NCI-H2081 (cell line): Measurements from ENCODE around the gene DHPS.
"Not testable (repeated sequence)": the region's sequence is repeated elsewhere in the genome, so short reads cannot be mapped to it uniquely, and the experiment has no call there.

Experiments
- DNase-seq, 2 experiments: peaks; one replicate each; lab custom pipeline; 2025; lab: John Stamatoyannopoulos, UW

Gene DHPS

GRCh38 chr19:12705654-12706331, 24.1 kb upstream of the DHPS start:
- no peak for DNase-seq

GRCh38 chr19:12705169-12705568, 23.5 kb upstream of the DHPS start:
- no peak for DNase-seq

DNA sequence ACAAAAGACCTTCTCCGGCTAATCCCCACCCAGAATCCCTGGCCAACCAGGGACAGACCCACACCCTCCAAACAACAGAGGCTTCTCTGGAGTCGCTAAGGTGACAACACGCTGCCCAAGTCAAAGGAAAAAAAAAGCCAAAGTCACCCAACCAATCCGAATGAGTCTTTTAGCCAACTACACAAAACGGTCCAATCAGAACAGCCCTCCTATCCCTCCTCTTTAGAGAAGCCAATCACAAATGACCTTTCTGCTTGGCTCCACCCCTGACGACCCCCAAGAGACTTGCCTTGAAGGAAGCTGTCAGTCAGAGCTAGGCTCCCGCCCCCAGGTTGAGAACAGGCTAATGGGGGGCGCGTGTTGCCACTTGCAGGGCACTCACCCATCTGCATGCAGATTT, 21.4 kb upstream of the DHPS start:
- peak in 1 of 2 experiments; percentile 37 for DNase-seq

DNA sequence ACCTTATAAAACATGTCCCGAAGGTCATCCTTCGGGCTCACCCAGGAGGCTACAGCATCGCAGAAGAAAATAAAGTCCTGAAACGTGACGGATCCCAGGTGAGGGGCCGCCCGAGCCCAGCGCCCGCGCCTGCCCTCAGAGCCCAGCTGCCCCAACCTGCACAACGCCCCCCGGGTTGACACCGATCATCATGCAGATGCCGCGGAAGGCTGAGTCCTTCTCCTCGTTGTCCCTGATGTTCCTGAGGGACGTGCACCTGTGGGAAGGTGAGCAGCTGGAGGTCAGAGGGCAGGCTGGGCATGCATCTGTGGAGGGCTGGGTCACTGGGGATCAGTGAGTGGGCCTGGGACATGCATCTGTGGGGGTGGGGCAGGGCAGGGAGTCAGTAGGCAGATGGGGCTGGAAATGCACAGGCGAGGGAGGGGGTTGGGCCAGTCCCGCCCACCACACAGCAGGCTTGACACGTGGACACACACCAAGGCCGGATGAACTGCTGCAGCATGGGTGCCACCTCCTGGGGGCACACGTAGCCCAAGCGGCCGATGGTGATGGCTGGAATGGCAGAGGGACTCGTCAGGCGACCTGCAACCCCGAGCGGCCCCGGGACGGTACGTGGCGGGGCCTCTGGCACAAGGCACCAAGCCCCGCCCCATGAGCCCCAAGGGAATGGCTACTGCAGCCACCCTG, 20.1 kb upstream of the DHPS start:
- no peak for DNase-seq

DNA sequence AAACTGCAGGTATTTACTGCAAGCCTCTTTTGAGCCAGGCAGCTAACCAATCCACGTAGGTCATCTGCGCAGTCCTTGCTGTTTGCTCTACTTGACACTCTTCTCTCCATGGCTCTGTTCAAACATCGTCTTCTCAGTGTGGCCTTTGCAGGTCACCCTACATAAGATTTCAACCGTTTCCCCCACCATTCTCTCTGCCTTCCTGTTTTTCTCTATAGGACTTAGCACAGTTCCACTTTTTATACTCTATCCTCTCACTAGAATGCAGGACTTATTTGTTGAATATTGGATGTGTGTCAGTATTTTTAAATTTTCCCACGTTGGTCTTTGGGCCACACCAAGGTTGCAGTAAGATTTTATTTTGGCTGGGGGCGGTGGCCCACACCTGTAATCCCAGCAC, 16.5 kb upstream of the DHPS start:
- no peak for DNase-seq

GRCh38 chr19:12697425-12697824, 15.7 kb upstream of the DHPS start:
- not testable (repeated sequence) for DNase-seq

- peak; percentile 90 to 95 for DNase-seq
Observed at GRCh38 chr19:12696366-12697335, 15.0 kb upstream of the DHPS start, which contains the start of gene FBXW9. Gene FBXW9 (minus strand): TSS chr19:12696631. CDS start chr19:12696581, 50 bp downstream.

GRCh38 chr19:12695997-12696365, 14.3 kb upstream of the DHPS start:
- no peak for DNase-seq

DNA sequence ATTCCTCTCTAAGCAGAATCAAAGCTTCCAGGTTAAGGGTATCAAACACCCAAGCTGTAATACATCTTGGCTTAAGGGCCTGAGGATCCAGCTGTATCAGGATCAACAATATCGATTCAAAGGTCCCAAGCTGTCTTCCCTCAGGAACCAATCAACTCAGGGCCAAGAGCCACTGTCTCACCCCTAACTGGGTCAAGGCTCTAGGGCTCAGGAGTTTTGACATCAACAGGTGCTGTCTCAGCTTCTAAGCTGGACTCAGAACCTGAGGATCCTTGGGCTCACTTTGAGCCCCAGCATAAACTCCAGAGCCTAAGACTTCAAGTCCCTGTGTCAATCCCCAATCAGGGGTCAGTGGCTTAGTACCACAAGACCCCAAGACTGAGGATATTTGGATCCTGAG, 13.8 kb upstream of the DHPS start:
- no peak for DNase-seq

- no peak for DNase-seq
Observed at GRCh38 chr19:12695096-12695495, 13.4 kb upstream of the DHPS start.

- no peak for DNase-seq
Observed at GRCh38 chr19:12694641-12695040, 13.0 kb upstream of the DHPS start.

- no peak for DNase-seq
Observed at GRCh38 chr19:12692960-12693359, 11.3 kb upstream of the DHPS start.

DNA sequence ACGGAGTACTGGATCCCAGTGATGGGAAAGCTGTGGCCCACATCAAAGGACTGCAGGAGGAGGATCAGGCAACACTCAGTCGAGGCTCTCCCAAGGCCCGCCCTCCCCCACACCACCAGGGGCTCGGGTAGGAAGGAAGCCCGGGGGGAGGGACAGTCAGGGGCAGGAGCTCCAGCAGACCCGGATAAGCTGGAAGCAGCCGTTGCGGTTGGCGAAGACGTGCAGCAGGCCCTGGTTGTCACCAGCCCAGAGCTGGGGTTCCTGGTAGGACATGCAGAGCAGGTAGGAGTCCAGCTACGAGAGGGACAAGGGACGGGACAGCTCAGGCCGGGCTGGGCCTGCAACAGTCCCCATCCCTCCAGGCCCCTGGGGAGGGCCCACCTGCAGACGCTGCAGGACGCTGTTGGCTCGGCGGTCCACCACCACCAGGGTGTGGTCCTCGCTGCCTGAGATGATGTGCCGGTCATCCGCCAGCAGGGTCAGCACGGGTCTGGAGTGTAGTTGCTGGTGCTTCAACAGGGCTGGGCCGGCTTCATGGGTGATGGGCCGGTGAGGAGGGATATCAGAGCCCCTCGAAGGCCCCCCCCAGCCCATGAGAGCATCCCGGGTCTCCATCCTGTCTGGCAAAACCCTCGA, 8.0 kb upstream of the DHPS start:
- DNase-seq: no peak

DNA sequence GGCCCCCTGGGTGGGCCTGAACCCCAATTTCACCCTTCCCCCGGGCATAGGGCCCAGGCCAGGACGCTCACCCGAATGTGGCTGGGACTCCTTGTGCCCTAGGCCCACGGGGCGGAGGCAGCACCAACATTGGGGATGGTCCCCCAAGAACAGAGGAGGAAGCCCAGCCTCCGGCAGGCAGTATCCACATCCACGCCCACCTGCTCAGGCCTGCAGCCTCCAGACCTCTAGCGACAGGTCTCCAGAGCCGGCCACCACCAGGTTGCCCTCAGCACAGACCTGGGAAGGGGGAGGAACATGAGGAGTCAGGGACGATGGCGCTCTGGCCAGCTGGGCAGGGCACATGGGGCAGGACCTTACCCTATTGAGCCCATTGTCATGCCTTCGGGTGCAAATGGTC, 7.3 kb upstream of the DHPS start:
- no peak for DNase-seq

DNA sequence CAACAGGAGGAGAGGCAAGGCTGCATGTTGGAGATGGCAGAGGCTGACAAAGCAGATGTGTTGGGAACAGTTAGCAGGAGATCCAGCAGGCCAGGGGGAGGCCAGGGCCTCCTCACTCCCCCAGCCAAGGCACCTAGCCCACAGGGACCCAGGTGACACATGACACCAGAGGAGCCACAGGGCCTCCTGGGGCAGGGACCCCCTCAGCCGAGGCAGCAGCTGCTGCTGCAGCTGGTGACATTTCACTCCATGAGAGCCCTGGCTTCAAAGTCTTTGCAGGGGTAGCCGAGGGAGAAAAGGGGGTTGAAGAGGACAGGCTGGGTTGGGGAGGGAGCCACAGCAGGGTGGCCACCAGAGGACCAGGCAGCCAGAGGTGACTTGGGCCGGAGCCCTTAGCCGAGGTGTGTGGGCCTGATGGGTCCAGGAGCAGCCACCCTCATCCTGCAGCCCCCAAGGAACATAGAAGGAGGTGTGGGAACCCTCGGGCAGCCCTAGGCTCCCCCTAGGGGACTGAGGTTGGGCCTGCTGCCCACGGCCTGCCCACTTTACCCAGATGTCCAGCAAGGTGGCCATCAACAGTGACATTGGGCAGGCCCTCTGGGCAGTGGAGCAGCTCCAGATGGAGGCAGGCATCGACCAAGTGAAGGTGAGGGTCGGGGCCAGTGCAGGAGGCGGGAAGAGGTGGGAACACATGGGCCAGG, 6.0 kb upstream of the DHPS start, which contains the start of gene GNG14:
Gene GNG14, plus strand, starts transcription at position 503 of the 701 bp plus-strand sequence. Its CDS starts 51 bp downstream, at position 554.
- DNase-seq: no peak

GRCh38 chr19:12685831-12686230, 4.2 kb upstream of the DHPS start:
- no peak for DNase-seq

- DNase-seq: no peak
Observed at GRCh38 chr19:12680034-12680433, 1.6 kb downstream of the DHPS start.

GRCh38 chr19:12678039-12678438, 3.6 kb downstream of the DHPS start:
- DNase-seq: not testable (repeated sequence)

- no peak for DNase-seq
Observed at GRCh38 chr19:12676928-12677327, 4.8 kb downstream of the DHPS start.

GRCh38 chr19:12676384-12676792, 5.3 kb downstream of the DHPS start:
- peak; percentile 67 to 73 for DNase-seq

- DNase-seq: no peak
Observed at GRCh38 chr19:12675940-12676339, 5.7 kb downstream of the DHPS start.
